HG02840 (cell line): ENCODE measurements around the gene HEATR9.

Experiments
- ATAC-seq: cut with Tn5 transposase; IDR thresholded peaks from one replicate; pipeline ENCODE4 v1.9.1; 2021; ENCODE audit warnings: mild to moderate bottlenecking, moderate library complexity, moderate number of reproducible peaks; ENCODE audit not compliant: unreplicated experiment, low FRiP score

The HEATR9 gene

GRCh38 chr17:35867574-35867973 is 1.1 kb downstream of the HEATR9 start:
- ATAC-seq = no peak

GRCh38 chr17:35866341-35866950 is 2.2 kb downstream of the HEATR9 start:
- ATAC-seq = no peak

GRCh38 chr17:35865412-35866340 is 3.0 kb downstream of the HEATR9 start:
- no peak for ATAC-seq

- no peak for ATAC-seq
These were observed 3.8 kb downstream of the HEATR9 start for GRCh38 chr17:35864853-35865252.

- ATAC-seq = no peak
These were observed 12.1 kb downstream of the HEATR9 start for GRCh38 chr17:35856603-35857002.

GRCh38 chr17:35855965-35856364 is 12.7 kb downstream of the HEATR9 start:
- no peak for ATAC-seq

GRCh38 chr17:35849469-35850348 is 19.0 kb downstream of the HEATR9 start:
- no peak for ATAC-seq

- ATAC-seq = no peak
These were observed 20.9 kb downstream of the HEATR9 start for GRCh38 chr17:35847633-35848373.

- no peak for ATAC-seq
These were observed 21.7 kb downstream of the HEATR9 start for GRCh38 chr17:35847006-35847405.

GRCh38 chr17:35846055-35846809 is 22.5 kb downstream of the HEATR9 start:
- no peak for ATAC-seq

GRCh38 chr17:35844547-35844946 is 24.1 kb downstream of the HEATR9 start:
- ATAC-seq = no peak

- no peak for ATAC-seq
These were observed 25.0 kb downstream of the HEATR9 start for GRCh38 chr17:35843698-35844097.

GRCh38 chr17:35842239-35842638 is 26.5 kb downstream of the HEATR9 start:
- ATAC-seq = no peak

GRCh38 chr17:35841505-35841904 is 27.2 kb downstream of the HEATR9 start:
- no peak for ATAC-seq

GRCh38 chr17:35841101-35841500 is 27.6 kb downstream of the HEATR9 start:
- ATAC-seq = no peak

GRCh38 chr17:35825206-35825605 is 43.5 kb downstream of the HEATR9 start:
- ATAC-seq = no peak

- ATAC-seq = no peak
These were observed 47.4 kb downstream of the HEATR9 start for GRCh38 chr17:35821308-35821707.

- ATAC-seq = no peak
These were observed 49.2 kb downstream of the HEATR9 start for GRCh38 chr17:35819455-35819854.

GRCh38 chr17:35817196-35817595 is 51.5 kb downstream of the HEATR9 start:
- no peak for ATAC-seq
